ENCODE data around the gene IGLL5. TPM values are rescaled to one million over a fixed set of nuclear protein-coding genes. Genes with fewer than 3 reads are reported as not detected.

IGLL5 gene
- total RNA-seq, 1 donor from 2014 or later: not detected

DNA sequence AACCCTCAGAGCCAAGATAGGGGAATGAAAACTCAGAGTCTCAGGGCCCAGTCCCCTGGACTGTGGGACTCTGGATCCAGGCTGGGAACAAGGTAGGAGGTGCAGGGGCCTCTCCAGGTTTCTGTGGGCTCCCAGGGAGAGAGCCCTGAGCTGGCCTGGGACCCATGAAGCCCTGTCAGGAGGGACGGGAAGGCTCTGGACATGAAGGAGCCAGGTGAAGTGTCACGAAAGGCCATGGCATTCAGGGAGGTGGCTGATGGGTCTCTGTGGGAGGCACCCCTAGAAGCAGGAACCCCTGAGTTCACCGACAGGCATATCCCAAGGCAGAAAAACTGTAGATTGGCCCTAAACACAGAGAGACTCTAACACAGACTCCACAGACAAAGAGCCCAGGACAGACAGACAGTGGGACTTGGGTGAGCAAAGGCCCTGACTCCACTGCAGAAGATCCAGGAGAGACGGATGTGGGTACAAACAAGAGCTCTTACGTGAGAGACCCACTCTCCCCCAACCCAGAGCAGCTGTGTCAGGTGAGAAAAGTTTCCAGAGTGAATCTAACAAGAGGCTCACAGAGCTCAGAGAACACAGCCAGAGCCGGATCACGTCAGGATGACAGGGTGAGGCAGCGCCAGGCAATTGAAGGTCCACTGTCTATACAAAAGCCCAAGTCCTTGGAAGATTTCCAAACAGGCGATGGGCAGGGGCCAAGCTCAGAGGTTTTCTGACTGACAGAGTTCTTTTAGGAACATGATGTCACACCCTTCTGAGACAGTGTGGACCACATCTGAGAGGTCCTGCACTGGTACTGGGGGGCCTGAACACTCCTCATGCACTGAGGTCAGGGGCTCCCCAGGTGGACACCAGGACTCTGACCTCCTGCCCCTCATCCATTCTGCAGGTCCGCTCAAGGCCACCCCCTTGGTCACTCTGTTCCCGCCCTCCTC is 27.4 kb downstream of the IGLL5 start:
- peaks cover 30% of the 10 kb centered on the region for H3K27me3 Mint-ChIP-seq
- DNase-seq (ENCODE audit: extremely low spot score, unreplicated experiment): no peak
- no peak overlapping the region for H3K4me3 Mint-ChIP-seq
- TF ChIP-seq, protein P1, sequence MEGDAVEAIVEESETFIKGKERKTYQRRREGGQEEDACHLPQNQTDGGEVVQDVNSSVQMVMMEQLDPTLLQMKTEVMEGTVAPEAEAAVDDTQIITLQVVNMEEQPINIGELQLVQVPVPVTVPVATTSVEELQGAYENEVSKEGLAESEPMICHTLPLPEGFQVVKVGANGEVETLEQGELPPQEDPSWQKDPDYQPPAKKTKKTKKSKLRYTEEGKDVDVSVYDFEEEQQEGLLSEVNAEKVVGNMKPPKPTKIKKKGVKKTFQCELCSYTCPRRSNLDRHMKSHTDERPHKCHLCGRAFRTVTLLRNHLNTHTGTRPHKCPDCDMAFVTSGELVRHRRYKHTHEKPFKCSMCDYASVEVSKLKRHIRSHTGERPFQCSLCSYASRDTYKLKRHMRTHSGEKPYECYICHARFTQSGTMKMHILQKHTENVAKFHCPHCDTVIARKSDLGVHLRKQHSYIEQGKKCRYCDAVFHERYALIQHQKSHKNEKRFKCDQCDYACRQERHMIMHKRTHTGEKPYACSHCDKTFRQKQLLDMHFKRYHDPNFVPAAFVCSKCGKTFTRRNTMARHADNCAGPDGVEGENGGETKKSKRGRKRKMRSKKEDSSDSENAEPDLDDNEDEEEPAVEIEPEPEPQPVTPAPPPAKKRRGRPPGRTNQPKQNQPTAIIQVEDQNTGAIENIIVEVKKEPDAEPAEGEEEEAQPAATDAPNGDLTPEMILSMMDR (conservative IDR thresholded peaks at IDR 0.05): no peak
- no peaks in the 10 kb centered on the region for H3K4me1 Mint-ChIP-seq (ENCODE audit: unreplicated experiment)
- H3K36me3 Mint-ChIP-seq: no peaks in the 10 kb centered on the region
- no peaks in the 10 kb centered on the region for H3K9me3 Mint-ChIP-seq
- H3K27ac Mint-ChIP-seq: no peak overlapping the region

DNA sequence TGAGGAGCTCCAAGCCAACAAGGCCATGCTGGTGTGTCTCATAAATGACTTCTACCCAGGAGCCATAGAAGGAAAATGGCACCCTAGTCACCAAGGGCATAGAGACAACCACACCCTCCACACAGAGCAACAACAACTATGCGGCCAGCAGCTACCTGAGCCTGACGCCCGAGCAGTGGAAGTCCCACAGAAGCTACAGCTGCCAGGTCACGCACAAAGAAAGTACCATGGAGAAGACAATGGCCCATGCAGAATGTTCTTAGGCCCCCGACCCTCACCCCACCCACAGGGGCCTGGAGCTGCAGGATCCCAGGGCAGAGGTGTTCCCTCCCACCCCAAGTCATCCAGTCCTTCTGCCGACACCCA is 28.0 kb downstream of the IGLL5 start:
- TF ChIP-seq, protein P1 (conservative IDR thresholded peaks at IDR 0.05): no peak
- no peaks in the 10 kb centered on the region for H3K36me3 Mint-ChIP-seq
- H3K4me3 Mint-ChIP-seq: no peak overlapping the region
- no peak overlapping the region for H3K27ac Mint-ChIP-seq
- no peaks in the 10 kb centered on the region for H3K4me1 Mint-ChIP-seq (ENCODE audit: unreplicated experiment)
- H3K27me3 Mint-ChIP-seq: peaks cover 25% of the 10 kb centered on the region
- H3K9me3 Mint-ChIP-seq: no peaks in the 10 kb centered on the region
- DNase-seq (ENCODE audit: extremely low spot score, unreplicated experiment): no peak

DNA sequence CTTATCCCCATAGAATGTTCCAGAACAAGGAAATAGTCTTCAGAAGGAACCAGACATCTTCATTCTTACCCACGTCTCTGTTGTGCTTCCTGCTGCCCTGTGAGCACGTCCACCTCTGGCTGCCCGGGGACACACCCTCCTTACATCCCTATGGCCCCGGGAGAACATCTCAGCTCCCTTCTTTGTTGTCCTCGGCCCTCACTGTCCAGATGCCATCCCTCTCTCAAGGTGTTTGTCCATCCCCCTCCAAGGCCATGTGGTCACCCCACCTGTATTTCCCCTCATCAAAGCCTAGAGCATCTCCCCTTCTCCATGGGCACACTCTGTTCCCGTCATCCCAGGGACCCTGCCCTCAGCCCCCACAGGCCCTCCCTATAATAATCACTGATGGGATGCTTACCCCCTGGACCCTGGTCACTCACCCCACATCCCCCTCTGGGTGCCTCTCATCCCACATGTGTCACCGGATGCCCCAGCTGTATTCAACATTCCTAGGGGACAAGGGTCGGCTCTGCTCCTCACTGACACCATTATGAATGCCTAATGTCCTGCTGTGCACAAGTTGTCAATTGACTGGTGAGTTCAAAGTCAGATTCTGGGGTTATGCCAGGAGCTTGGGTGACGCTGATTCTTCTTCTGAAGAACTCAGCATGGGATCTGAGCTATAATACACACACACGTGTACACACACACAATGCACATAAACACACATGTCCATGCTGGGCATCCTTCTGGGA is 28.8 kb downstream of the IGLL5 start:
- no peaks in the 10 kb centered on the region for H3K4me1 Mint-ChIP-seq (ENCODE audit: unreplicated experiment)
- peaks cover 20% of the 10 kb centered on the region for H3K27me3 Mint-ChIP-seq
- no peak for DNase-seq (ENCODE audit: extremely low spot score, unreplicated experiment)
- no peak overlapping the region for H3K27ac Mint-ChIP-seq
- no peak overlapping the region for H3K4me3 Mint-ChIP-seq
- TF ChIP-seq, protein P1 (conservative IDR thresholded peaks at IDR 0.05): no peak
- no peaks in the 10 kb centered on the region for H3K9me3 Mint-ChIP-seq
- no peaks in the 10 kb centered on the region for H3K36me3 Mint-ChIP-seq

DNA sequence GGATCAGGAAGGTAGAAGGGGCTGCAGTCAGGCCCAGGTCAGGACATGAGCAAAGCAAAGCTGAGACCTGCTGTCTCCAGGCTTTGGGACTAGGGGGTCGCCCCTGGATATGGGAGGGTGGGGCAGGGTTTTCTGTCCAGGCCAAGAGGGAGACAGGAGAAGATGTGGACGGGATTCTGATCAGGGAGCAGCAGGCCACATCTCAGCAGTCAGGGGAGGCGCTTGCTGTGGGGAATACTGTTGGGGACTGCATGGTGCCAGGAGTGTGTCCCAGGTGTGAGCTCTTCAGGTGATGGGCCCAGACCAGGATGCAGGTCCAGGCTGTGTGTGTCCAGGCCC is 29.3 kb downstream of the IGLL5 start:
- H3K27ac Mint-ChIP-seq: no peak overlapping the region
- TF ChIP-seq, protein P1 (conservative IDR thresholded peaks at IDR 0.05): no peak
- no peak overlapping the region for H3K4me3 Mint-ChIP-seq

DNA sequence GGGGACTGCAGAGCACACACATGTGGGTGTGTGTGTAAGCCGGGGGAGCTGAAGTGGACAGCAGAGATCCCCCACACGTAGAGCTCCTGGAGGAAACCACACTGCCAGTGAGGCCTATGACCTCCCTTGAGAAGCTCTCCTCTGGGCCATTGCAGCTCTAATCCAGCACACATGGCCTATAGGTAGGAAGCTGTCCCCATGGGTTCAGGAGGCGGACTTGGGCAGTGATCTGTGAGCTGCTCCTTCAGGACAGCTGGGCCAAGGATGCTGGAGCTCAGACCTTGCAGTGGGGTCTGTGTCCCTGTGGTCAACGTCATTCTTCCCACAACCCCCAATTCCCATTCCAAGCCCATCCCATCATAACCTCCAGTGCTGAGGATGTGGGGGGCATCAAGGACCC is 29.8 kb downstream of the IGLL5 start:
- Mint-ChIP-seq H3K4me3 (no peak overlapping the region), H3K9me3 (no peaks in the 10 kb centered on the region), H3K4me1 (ENCODE audit: unreplicated experiment) (no peaks in the 10 kb centered on the region), H3K36me3 (no peaks in the 10 kb centered on the region), H3K27ac (no peak overlapping the region), H3K27me3 (peaks cover 14% of the 10 kb centered on the region)
- TF ChIP-seq, protein P1 (conservative IDR thresholded peaks at IDR 0.05): no peak
- no peak for DNase-seq (ENCODE audit: extremely low spot score, unreplicated experiment)

More for the DNA sequence above, 29.3 kb downstream of the IGLL5 start:
- Mint-ChIP-seq H3K36me3 (no peaks in the 10 kb centered on the region), H3K9me3 (no peaks in the 10 kb centered on the region), H3K4me1 (ENCODE audit: unreplicated experiment) (no peaks in the 10 kb centered on the region), H3K27me3 (peaks cover 17% of the 10 kb centered on the region)
- DNase-seq (ENCODE audit: extremely low spot score, unreplicated experiment): no peak

Measured in type B pancreatic cell (in vitro differentiated cells).